ENCODE results near the gene CCDC138. TPM values are rescaled to one million over a fixed set of nuclear protein-coding genes. Genes with fewer than 3 reads are reported as not detected.

CCDC138 gene
- total RNA-seq, 1 donor = 8.5 TPM

GRCh38 chr2:108921096-108922030 lies 134.8 kb downstream of the CCDC138 start:
- no peak overlapping the region for H3K4me3 ChIP-seq (ENCODE audit: low read depth, low read length)
- no peak for DNase-seq (ENCODE audit: low read depth)
- no peak for TF ChIP-seq CTCF (IDR thresholded peaks at IDR 0.05; ENCODE audit: insufficient read depth, low read length)

GRCh38 chr2:108922141-108922915 lies 135.8 kb downstream of the CCDC138 start:
- DNase-seq (ENCODE audit: low read depth) = peak; percentile 7
- no peak overlapping the region for H3K4me3 ChIP-seq (ENCODE audit: low read depth, low read length)
- no peak for TF ChIP-seq CTCF (IDR thresholded peaks at IDR 0.05; ENCODE audit: insufficient read depth, low read length)

GRCh38 chr2:108923019-108923700 lies 136.6 kb downstream of the CCDC138 start:
- H3K4me3 ChIP-seq (ENCODE audit: low read depth, low read length) = no peak overlapping the region
- no peak for TF ChIP-seq CTCF (IDR thresholded peaks at IDR 0.05; ENCODE audit: insufficient read depth, low read length)
- DNase-seq (ENCODE audit: low read depth) = no peak

GRCh38 chr2:108923736-108924579 lies 137.4 kb downstream of the CCDC138 start:
- H3K4me3 ChIP-seq (ENCODE audit: low read depth, low read length) = no peak overlapping the region
- no peak for DNase-seq (ENCODE audit: low read depth)
- TF ChIP-seq CTCF (IDR thresholded peaks at IDR 0.05; ENCODE audit: insufficient read depth, low read length) = no peak

GRCh38 chr2:108924580-108925251 lies 138.1 kb downstream of the CCDC138 start:
- TF ChIP-seq CTCF (IDR thresholded peaks at IDR 0.05; ENCODE audit: insufficient read depth, low read length) = no peak
- H3K4me3 ChIP-seq (ENCODE audit: low read depth, low read length) = no peak overlapping the region
- no peak for DNase-seq (ENCODE audit: low read depth)
